HFF-Myc (cell line): ENCODE measurements around the gene TLR9.

Source experiments
- DNase-seq: peaks from one replicate; pipeline ENCODE4 v3.0.0-alpha.2; 2011; ENCODE audit warnings: low read depth; ENCODE audit errors: extremely low read depth
- H3K4me3 ChIP-seq: replicated peaks from 2 replicates; pipeline ENCODE4 v1.5.1; 2011; ENCODE audit warnings: low read depth, mild to moderate bottlenecking, control low read depth, low read length
- CTCF ChIP-seq: IDR thresholded peaks from 2 replicates; pipeline ENCODE4 v1.5.1; 2012; ENCODE audit warnings: mild to moderate bottlenecking, low read depth, low read length, control low read depth; ENCODE audit errors: missing control alignments

Gene TLR9

GRCh38 chr3:52265387-52265786 is 39.9 kb upstream of the TLR9 start:
- DNase-seq, result no peak
- TF ChIP-seq CTCF, result no peak
- no peak overlapping the region for H3K4me3 ChIP-seq

- no peak for TF ChIP-seq CTCF
- no peak for DNase-seq
- no peak overlapping the region for H3K4me3 ChIP-seq
Measured at GRCh38 chr3:52262447-52262846, 37.0 kb upstream of the TLR9 start.

GRCh38 chr3:52259448-52259847 is 34.0 kb upstream of the TLR9 start:
- no peak for DNase-seq
- H3K4me3 ChIP-seq, result no peak overlapping the region
- no peak for TF ChIP-seq CTCF

- H3K4me3 ChIP-seq, result no peak overlapping the region
- TF ChIP-seq CTCF, result no peak
Measured at GRCh38 chr3:52259035-52259434, 33.6 kb upstream of the TLR9 start.

GRCh38 chr3:52257911-52258310 is 32.5 kb upstream of the TLR9 start:
- no peak for TF ChIP-seq CTCF
- H3K4me3 ChIP-seq, result no peak overlapping the region
- no peak for DNase-seq

More at GRCh38 chr3:52259035-52259434, 33.6 kb upstream of the TLR9 start:
- DNase-seq, result no peak

- H3K4me3 ChIP-seq, result no peak overlapping the region
- no peak for DNase-seq
- TF ChIP-seq CTCF, result no peak
Measured at GRCh38 chr3:52256622-52257021, 31.2 kb upstream of the TLR9 start.

GRCh38 chr3:52256159-52256558 is 30.7 kb upstream of the TLR9 start:
- no peak for DNase-seq
- H3K4me3 ChIP-seq, result no peak overlapping the region
- TF ChIP-seq CTCF, result no peak
